IgD-negative memory B cell (primary cell): ENCODE results near the gene ZNF426. TPM values are rescaled to one million over a fixed set of nuclear protein-coding genes. Genes with fewer than 3 reads are reported as not detected.

Experiments used
- H3K27ac Mint-ChIP-seq, 3 donors: one replicate each; pipeline ENCODE4 v1.8.0; 2020 to 2022; ENCODE audit warnings: mild to moderate bottlenecking in 3 of 3, mixed read lengths in 3 of 3, moderate library complexity in 1 of 3
- H3K27me3 Mint-ChIP-seq: one replicate; pipeline ENCODE4 v1.8.0; 2021; ENCODE audit warnings: mixed read lengths
- H3K36me3 Mint-ChIP-seq: one replicate; pipeline ENCODE4 v1.8.0; 2020; ENCODE audit warnings: mild to moderate bottlenecking, mixed read lengths
- H3K4me1 Mint-ChIP-seq, 3 donors: one replicate each; pipeline ENCODE4 v1.8.0; 2020 to 2022; ENCODE audit warnings: mixed read lengths in 3 of 3, mild to moderate bottlenecking in 1 of 3
- H3K4me3 Mint-ChIP-seq, 4 donors: one replicate each; pipeline ENCODE4 v1.8.0; 2020 to 2022; ENCODE audit warnings: mild to moderate bottlenecking in 4 of 4, mixed read lengths in 4 of 4, moderate library complexity in 3 of 4
- H3K9me3 Mint-ChIP-seq, 3 donors: one replicate each; pipeline ENCODE4 v1.8.0; 2020 to 2021; ENCODE audit warnings: mixed read lengths in 3 of 3, mild to moderate bottlenecking in 1 of 3
- polyA plus RNA-seq: library from polyadenylated mRNA; unstranded; fragments of 300-500 nt; fragmentation: Illumina TruSeq; gene quantifications from one replicate; pipeline ENCODE4 v1.2.3, GENCODE V29; 2021

Gene ZNF426
- polyA plus RNA-seq, 1 donor from 2014 or later = 12.1 TPM

DNA sequence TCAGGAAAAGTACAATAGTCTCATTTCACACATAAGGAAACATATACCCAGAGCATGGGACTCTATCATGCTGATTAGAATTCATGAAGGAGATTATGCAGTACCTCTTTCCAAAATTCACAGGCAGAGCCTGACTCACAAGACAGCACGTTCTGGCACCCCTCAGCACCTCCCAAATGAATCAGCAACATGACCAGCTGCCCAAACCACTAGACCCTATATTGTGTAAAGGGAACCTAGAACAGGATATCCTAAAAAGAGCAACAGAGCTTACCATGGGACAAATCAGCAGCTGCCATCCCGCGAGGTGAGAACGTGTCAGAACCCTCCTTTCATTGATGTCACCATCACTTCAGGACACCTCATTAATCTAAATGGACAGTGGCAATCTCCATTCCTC lies 2.5 kb downstream of the ZNF426 start:
- Mint-ChIP-seq H3K27ac (peak overlapping the region in 1 of 3 donors; percentile 65), H3K9me3 (peaks cover 11 to 40% (median 27%) of the 10 kb centered on the region in 3 donors), H3K36me3 (peaks cover 53% of the 10 kb centered on the region)

DNA sequence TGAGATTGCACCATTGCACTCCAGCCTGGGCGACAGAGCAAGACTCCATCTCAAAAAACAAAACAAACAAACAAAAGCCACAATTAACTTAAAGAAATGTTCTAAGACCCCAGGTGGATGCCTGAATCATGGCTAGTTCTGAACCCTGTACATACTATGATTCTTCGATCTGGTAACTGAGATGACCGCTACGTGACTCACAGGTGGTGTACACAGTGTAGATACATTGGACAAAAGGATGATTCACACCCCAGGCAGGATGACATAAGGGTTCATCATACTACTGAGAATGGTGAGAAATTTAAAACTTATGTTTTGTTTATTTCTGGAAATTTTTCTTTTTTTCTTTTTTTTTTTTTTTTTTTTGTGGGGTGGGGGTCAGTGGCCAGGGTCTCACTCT lies 6.5 kb downstream of the ZNF426 start:
- Mint-ChIP-seq H3K27ac (no peak overlapping the region), H3K27me3 (no peaks in the 10 kb centered on the region), H3K9me3 (peaks cover 10 to 40% (median 38%) of the 10 kb centered on the region in 3 donors), H3K4me1 (peaks cover 0 to 5% (median 0%) of the 10 kb centered on the region in 3 donors), H3K36me3 (peaks cover 59% of the 10 kb centered on the region), H3K4me3 (peak overlapping the region in 1 of 4 donors; percentile 17)

More for the DNA sequence above, 2.5 kb downstream of the ZNF426 start:
- Mint-ChIP-seq H3K4me1 (peaks cover 16 to 22% (median 18%) of the 10 kb centered on the region in 3 donors), H3K27me3 (no peaks in the 10 kb centered on the region), H3K4me3 (peak overlapping the region in 3 of 4 donors; percentile 45 to 79 (median 78))

DNA sequence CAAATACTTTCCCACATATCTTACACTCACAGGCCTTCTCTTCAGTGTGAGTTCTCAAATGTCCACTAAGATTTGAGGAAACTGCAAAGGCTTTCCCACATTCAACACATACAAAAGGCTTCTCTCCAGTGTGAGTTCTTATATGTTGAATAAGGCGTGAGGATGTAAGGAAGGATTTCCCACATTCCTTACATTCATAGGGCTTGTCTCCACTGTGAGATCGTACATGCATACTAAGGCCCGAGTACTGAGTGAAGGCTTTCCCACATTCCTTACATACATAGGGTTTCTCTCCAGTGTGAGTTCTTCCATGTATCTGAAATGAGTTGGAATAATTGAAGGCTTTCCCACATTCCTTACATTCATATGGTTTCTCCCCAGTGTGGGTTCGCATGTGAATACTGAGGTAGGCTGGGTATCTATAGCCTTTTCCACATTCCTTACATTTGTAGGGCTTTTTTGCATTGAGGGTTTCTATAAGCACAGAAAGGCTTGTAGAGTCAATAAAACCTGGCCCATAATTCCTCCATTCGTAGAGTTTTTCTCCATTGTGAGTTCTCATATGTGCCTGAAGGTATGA lies 9.6 kb downstream of the ZNF426 start:
- Mint-ChIP-seq H3K4me1 (no peaks in the 10 kb centered on the region), H3K27me3 (no peaks in the 10 kb centered on the region), H3K36me3 (peaks cover 46% of the 10 kb centered on the region), H3K4me3 (no peak overlapping the region), H3K9me3 (peaks cover 13 to 50% (median 41%) of the 10 kb centered on the region in 3 donors), H3K27ac (no peak overlapping the region)

DNA sequence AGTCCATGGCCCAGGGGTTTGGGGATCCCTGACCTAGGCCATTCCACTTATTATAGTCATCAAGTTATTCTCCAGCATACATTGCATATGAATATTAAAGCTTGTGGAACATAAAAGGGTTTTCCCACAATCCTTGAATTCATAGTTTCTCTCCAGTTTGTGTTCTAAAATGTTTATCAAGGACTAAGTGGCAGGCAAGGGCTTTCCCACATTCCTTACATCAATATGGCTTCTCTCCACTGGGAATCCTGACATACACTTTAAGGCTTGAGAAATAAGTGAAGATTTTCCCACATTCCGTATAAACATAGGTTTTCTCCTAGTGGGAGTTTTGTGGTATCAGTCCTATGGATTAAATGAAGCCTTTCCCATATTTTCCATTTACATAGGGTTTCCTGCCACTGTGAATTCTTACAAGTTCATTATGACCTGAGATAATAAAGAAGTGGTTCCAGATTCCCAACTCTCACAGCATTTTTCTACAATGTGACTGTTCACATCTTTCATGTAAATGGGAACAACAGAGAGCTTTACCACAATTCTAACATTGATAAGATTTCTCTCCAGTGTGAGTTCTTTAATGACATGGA lies 14.5 kb downstream of the ZNF426 start:
- peaks cover 12% of the 10 kb centered on the region for H3K36me3 Mint-ChIP-seq
- no peaks in the 10 kb centered on the region for H3K4me1 Mint-ChIP-seq
- no peaks in the 10 kb centered on the region for H3K27me3 Mint-ChIP-seq
- no peak overlapping the region for H3K27ac Mint-ChIP-seq
- no peak overlapping the region for H3K4me3 Mint-ChIP-seq
- peaks cover 10 to 39% (median 26%) of the 10 kb centered on the region in 3 donors for H3K9me3 Mint-ChIP-seq

DNA sequence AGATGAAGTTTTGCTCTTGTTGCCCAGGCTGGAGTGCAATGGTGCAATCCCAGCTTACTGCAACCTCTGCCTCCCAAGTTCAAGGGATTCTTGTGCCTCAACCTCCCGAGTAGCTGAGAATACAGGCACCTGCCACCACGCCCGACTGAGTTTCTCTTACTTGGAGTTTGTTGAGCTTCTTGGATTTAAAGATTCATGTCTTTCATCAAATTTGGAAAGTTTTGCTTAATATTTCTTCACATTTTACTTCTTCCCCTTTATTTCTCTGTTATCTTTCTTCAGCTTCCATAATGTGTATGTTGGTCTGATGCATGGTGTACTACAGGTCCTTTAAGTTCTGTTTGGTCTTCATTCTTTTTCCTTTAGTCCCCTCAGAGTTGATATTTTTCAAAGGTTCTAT lies 31.2 kb downstream of the ZNF426 start:
- peaks cover 22 to 45% (median 25%) of the 10 kb centered on the region in 3 donors for H3K9me3 Mint-ChIP-seq
- H3K4me3 Mint-ChIP-seq = no peak overlapping the region
- no peaks in the 10 kb centered on the region for H3K4me1 Mint-ChIP-seq
- H3K27ac Mint-ChIP-seq = no peak overlapping the region
- H3K27me3 Mint-ChIP-seq = no peaks in the 10 kb centered on the region
- no peaks in the 10 kb centered on the region for H3K36me3 Mint-ChIP-seq

DNA sequence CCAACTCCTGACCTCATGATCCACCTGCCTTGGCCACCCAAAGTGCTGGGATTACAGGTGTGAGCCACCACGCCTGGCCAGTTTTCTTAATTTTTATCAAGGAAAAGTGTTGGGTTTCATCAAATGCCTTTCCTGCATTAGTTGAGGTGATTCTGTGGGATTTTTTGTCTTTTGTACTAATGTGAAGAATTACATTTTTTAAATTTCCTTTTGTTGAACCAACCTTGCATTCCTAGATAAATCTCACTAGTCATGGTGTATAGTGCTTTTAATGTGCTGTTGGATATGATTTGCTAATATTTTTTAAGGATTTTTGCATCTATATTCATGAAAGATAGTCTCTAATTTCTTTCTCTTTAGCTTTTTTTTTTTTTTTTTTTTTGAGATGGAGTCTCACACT lies 37.6 kb downstream of the ZNF426 start:
- H3K4me3 Mint-ChIP-seq = no peak overlapping the region
- H3K27ac Mint-ChIP-seq = no peak overlapping the region
- H3K27me3 Mint-ChIP-seq = no peaks in the 10 kb centered on the region
- peaks cover 8 to 22% (median 12%) of the 10 kb centered on the region in 3 donors for H3K9me3 Mint-ChIP-seq
- H3K4me1 Mint-ChIP-seq = no peaks in the 10 kb centered on the region
- H3K36me3 Mint-ChIP-seq = peaks cover 1% of the 10 kb centered on the region

DNA sequence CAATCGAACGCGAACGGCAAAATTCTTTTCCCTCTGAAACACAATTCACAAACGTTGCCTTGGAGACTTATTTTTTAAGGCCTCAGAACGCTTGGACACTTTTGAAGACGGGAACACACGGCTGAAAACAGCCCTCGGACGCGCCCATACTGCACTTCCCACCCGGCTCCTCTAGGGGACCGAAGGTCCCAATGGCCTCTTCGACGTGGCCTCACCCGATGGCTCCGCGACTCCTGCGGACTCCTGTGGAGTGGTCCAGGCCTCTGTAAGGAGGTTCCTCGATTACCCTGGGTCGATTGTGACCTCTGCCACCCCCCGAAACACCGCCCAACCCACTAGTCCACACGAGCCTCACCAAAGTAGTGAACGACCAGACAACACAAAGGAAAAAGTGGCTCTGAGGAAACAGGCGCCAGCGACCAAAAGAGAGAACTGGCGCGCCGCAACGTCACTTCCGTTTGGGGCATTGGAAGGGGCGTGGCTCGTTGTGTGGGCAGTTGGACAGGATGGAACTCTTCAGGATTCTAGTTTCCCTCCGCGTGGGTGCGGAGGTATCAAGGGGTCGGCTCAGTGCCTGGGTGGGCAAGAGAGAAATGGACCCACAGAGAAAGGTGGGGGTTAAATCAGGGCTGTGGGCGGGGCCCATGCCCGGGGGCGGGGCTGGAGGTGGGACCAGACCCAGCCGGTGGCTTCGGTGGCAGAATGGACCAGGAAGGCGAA lies 40.1 kb downstream of the ZNF426 start, which contains the start of gene ZNF560:
ZNF560 (minus strand) TSS at position 434 of the 720 bp plus-strand sequence. CDS start 23,303 bp downstream, outside the sequence.
- no peaks in the 10 kb centered on the region for H3K27me3 Mint-ChIP-seq
- H3K36me3 Mint-ChIP-seq = peaks cover 1% of the 10 kb centered on the region
- peaks cover 8 to 17% (median 8%) of the 10 kb centered on the region in 3 donors for H3K9me3 Mint-ChIP-seq
- H3K27ac Mint-ChIP-seq = no peak within 1 kb of the TSS
- no peak within 1 kb of the TSS for H3K4me3 Mint-ChIP-seq
- H3K4me1 Mint-ChIP-seq = no peaks in the 10 kb centered on the region

DNA sequence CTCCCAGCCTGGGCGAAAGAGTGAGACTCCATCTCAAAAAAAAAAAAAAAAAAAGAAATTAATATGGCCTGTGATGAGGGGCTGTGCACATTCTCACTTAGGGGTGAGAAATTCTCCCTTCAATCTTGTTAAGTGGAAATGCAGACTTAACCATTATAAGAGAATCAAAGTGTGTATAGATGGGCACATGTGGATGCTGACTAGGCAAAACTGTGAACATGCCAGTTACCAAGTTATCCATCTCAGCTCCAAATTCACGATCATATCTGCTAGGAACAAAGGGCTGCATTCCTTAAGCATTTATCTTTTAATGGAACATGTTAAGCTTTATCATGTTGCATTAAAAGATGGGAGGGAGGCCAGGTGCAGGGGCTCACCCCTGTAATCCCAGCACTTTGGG lies 44.3 kb downstream of the ZNF426 start:
- Mint-ChIP-seq H3K27me3 (no peaks in the 10 kb centered on the region), H3K36me3 (peaks cover 2% of the 10 kb centered on the region), H3K27ac (no peak overlapping the region), H3K4me1 (no peaks in the 10 kb centered on the region), H3K9me3 (peaks cover 3 to 17% (median 8%) of the 10 kb centered on the region in 3 donors), H3K4me3 (no peak overlapping the region)

DNA sequence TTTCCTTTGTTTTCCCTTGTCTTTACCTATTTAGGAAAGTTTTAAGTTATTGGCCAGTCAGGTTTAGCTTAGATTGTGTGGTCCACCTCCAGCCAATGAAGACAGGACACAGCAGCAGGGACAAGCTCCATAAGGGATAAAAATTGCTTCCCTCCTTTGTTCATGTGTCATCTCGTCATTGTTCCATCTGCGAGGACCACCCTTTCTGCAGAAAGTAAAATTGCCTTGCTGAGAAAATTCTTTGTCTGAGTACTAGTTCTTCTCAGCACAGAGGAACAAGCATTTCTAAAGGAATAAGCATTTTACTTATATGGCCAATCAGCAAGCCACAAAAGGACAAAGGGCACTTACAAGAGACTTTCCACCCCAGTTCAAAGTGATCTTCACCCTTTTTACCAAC lies 51.4 kb downstream of the ZNF426 start:
- no peak overlapping the region for H3K27ac Mint-ChIP-seq
- H3K4me3 Mint-ChIP-seq = no peak overlapping the region
- H3K27me3 Mint-ChIP-seq = no peaks in the 10 kb centered on the region
- H3K4me1 Mint-ChIP-seq = peaks cover 0 to 2% (median 0%) of the 10 kb centered on the region in 3 donors
- no peaks in the 10 kb centered on the region for H3K36me3 Mint-ChIP-seq
- peaks cover 5 to 28% (median 24%) of the 10 kb centered on the region in 3 donors for H3K9me3 Mint-ChIP-seq

DNA sequence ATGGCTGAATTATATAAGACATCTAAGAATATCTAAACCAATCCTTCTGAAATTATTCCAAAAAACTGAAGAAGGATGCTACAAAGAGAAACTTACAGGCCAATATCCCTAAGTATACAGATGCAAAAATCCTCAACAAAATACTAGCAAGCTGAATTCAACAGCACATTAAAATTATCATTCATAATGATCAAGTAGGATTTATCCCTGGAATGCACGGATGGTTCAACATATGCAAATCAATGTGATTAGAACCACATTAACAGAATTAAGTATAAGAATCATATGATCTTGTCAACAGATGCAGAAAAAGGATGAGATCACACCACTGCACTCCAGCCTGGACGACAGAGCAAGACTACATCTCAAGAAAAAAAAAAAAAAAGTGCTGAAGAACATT lies 53.3 kb downstream of the ZNF426 start:
- Mint-ChIP-seq H3K36me3 (no peaks in the 10 kb centered on the region), H3K27ac (no peak overlapping the region), H3K4me1 (peaks cover 0 to 2% (median 0%) of the 10 kb centered on the region in 3 donors), H3K9me3 (peaks cover 5 to 33% (median 28%) of the 10 kb centered on the region in 3 donors), H3K4me3 (no peak overlapping the region), H3K27me3 (no peaks in the 10 kb centered on the region)

DNA sequence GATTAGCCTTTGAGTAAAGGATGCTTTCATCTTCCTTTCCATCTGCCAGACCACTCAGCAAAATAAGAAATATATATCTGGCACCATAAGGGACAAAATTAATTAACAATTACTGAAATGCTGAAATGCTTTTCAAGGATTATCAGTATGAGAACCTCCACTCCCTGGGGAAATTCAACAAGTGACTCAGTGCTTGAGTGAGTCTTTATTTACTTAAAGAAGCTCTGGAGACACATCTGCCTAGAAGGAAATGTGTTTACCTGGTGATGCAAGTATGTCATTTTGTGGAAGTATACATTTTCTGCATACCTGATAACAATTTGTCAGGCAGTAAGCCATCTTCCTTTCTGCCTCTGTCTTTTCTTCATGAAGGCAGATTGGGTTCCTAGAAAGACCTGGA lies 63.5 kb downstream of the ZNF426 start:
- Mint-ChIP-seq H3K9me3 (peaks cover 11 to 34% (median 29%) of the 10 kb centered on the region in 3 donors), H3K4me3 (no peak overlapping the region), H3K27ac (no peak overlapping the region), H3K36me3 (peaks cover 1% of the 10 kb centered on the region), H3K27me3 (peaks cover 1% of the 10 kb centered on the region), H3K4me1 (no peaks in the 10 kb centered on the region)

Other genes with a start within 250 kb of the ZNF426 start
- gene ZNF699, start 228.8 kb downstream of the ZNF426 start, polyA plus RNA-seq = 8.6 TPM
- 24.6 TPM for gene ZNF559, start 214.5 kb downstream of the ZNF426 start, polyA plus RNA-seq
- 1.6 TPM for gene ZNF177, start 175.6 kb downstream of the ZNF426 start, polyA plus RNA-seq
- 14.5 TPM for gene ZNF266, start 103.1 kb downstream of the ZNF426 start, polyA plus RNA-seq
- gene ZNF560, start 40.0 kb downstream of the ZNF426 start, polyA plus RNA-seq = not detected
- 2.9 TPM for gene ZNF121, start 45.9 kb upstream of the ZNF426 start, polyA plus RNA-seq
- 19.1 TPM for gene ZNF561, start 82.6 kb upstream of the ZNF426 start, polyA plus RNA-seq
- 4.7 TPM for gene ZNF562, start 136.5 kb upstream of the ZNF426 start, polyA plus RNA-seq
- 6.3 TPM for gene ZNF846, start 230.1 kb upstream of the ZNF426 start, polyA plus RNA-seq